Endothelial cell of umbilical vein (primary cell): ENCODE results near the gene MS4A15.
A peak's percentile ranks its signal among the peaks of the same experiment; 100 is the strongest.

ENCODE experiments used
- EZH2 ChIP-seq: IDR thresholded peaks from 2 replicates; pipeline ENCODE4 v1.6.1; 2012; ENCODE audit warnings: borderline replicate concordance, low read depth, mild to moderate bottlenecking, moderate library complexity, low read length, inconsistent platforms; ENCODE audit not compliant: severe bottlenecking
- FOS ChIP-seq: IDR thresholded peaks from 2 replicates; pipeline ENCODE4 v1.6.1; 2011; ENCODE audit warnings: mild to moderate bottlenecking, low read length, moderate library complexity, borderline replicate concordance; ENCODE audit not compliant: insufficient read depth
- GATA2 ChIP-seq: IDR thresholded peaks from 2 replicates; pipeline ENCODE4 v1.7.0; 2011; ENCODE audit warnings: low read depth, mild to moderate bottlenecking, moderate library complexity, mixed read lengths, low read length; ENCODE audit not compliant: insufficient read length, insufficient read depth
- JUN ChIP-seq: IDR thresholded peaks from 2 replicates; pipeline ENCODE4 v1.6.1; 2011; ENCODE audit warnings: borderline replicate concordance, low read depth; ENCODE audit not compliant: insufficient read length, insufficient read depth
- MYC ChIP-seq: IDR thresholded peaks from one replicate; pipeline ENCODE4 v1.6.1; 2011; ENCODE audit warnings: mild to moderate bottlenecking, low read depth, low read length
- POLR2A ChIP-seq: IDR thresholded peaks from 2 replicates; pipeline ENCODE4 v1.6.1; 2012; ENCODE audit warnings: low read depth, mild to moderate bottlenecking, control low read depth, low read length
- POLR2AphosphoS5 ChIP-seq: IDR thresholded peaks from 2 replicates; pipeline ENCODE4 v1.6.1; 2012; ENCODE audit warnings: low read depth, mild to moderate bottlenecking, control low read depth, low read length, moderate library complexity; ENCODE audit not compliant: insufficient read depth
- TF ChIP-seq, protein P1 (sequence below), 2 donors: IDR thresholded peaks; 1 replicate in 1 of 2; 2 replicates in 1 of 2; pipeline ENCODE4 v1.5.1; 2011; ENCODE audit warnings: low read length in 2 of 2, mild to moderate bottlenecking in 2 of 2, moderate library complexity in 2 of 2, control low read depth in 1 of 2, inconsistent platforms in 1 of 2, low read depth in 1 of 2; ENCODE audit not compliant: insufficient read depth in 1 of 2; ENCODE audit errors: extremely low read depth in 1 of 2
- TF ChIP-seq, protein P2 (sequence below): IDR thresholded peaks from 2 replicates; pipeline ENCODE4 v1.6.1; 2011; ENCODE audit not compliant: insufficient read depth, insufficient read length

DNA sequence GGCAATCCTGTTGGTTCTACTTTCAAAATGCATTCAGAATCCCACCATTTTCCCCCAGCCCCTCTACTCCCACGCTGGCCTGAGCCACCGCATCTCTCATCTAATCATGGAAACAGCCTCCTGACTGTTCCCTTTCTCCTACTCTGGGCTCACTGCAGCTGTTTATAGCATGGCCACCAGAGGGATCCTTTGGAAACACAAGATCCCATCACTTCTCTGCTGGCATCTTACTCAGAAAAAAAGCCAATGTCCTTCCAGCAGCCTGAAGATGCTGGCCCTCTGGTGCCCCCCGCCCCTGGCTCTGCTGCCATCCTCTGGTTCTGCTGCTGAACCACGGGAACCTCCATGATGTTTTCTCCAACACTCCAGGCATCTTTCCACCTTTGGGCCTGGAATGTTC lies 46.2 kb upstream of the MS4A15 start:
- TF ChIP-seq, protein P1, sequence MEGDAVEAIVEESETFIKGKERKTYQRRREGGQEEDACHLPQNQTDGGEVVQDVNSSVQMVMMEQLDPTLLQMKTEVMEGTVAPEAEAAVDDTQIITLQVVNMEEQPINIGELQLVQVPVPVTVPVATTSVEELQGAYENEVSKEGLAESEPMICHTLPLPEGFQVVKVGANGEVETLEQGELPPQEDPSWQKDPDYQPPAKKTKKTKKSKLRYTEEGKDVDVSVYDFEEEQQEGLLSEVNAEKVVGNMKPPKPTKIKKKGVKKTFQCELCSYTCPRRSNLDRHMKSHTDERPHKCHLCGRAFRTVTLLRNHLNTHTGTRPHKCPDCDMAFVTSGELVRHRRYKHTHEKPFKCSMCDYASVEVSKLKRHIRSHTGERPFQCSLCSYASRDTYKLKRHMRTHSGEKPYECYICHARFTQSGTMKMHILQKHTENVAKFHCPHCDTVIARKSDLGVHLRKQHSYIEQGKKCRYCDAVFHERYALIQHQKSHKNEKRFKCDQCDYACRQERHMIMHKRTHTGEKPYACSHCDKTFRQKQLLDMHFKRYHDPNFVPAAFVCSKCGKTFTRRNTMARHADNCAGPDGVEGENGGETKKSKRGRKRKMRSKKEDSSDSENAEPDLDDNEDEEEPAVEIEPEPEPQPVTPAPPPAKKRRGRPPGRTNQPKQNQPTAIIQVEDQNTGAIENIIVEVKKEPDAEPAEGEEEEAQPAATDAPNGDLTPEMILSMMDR (IDR thresholded peaks at IDR 0.05; ENCODE audit: extremely low read depth in 1 of 2, insufficient read depth in 1 of 2, low read depth in 1 of 2, low read length in 2 of 2) = peak; percentile 5 to 7
- TF ChIP-seq EZH2 (no peak), POLR2A (no peak), POLR2AphosphoS5 (no peak), MYC (no peak), GATA2 (no peak), FOS (no peak), JUN (no peak)
- TF ChIP-seq, protein P2, sequence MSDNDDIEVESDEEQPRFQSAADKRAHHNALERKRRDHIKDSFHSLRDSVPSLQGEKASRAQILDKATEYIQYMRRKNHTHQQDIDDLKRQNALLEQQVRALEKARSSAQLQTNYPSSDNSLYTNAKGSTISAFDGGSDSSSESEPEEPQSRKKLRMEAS = no peak
